OCI-LY1 (cell line): Measurements from ENCODE around the gene HIRA.

ENCODE experiments used
- H2AFZ ChIP-seq: fragments of 200-600 bp; sonication (generic), shearing (Covaris generic); 2 replicates; pipeline ENCODE4 v1.6.0; 2014; ENCODE audit warnings: antibody characterized with exemption, mild to moderate bottlenecking, low read length
- H3F3A ChIP-seq: fragments of 200-600 bp; sonication (generic), shearing (Covaris generic); 2 replicates; pipeline ENCODE4 v1.6.0; 2014; ENCODE audit warnings: mild to moderate bottlenecking, antibody characterized with exemption, low read length, moderate library complexity; ENCODE audit not compliant: insufficient read depth
- H3K27ac ChIP-seq: fragments of 200-600 bp; sonication (generic); 2 replicates; pipeline ENCODE4 v1.5.1; 2014; ENCODE audit warnings: low read length, mixed run types, mild to moderate bottlenecking, low read depth; ENCODE audit not compliant: poor library complexity, severe bottlenecking
- H3K27me3 ChIP-seq: fragments of 200-600 bp; sonication (generic); 2 replicates; pipeline ENCODE4 v1.6.0; 2014; ENCODE audit warnings: antibody characterized with exemption, mild to moderate bottlenecking, low read length, moderate library complexity; ENCODE audit not compliant: insufficient read depth
- H3K36me3 ChIP-seq: fragments of 200-600 bp; sonication (generic); 2 replicates; pipeline ENCODE4 v1.6.1; 2014; ENCODE audit warnings: mild to moderate bottlenecking, antibody characterized with exemption, low read length, moderate library complexity, mixed read lengths; ENCODE audit not compliant: insufficient read depth
- H3K4me1 ChIP-seq: fragments of 200-600 bp; sonication (generic); 2 replicates; pipeline ENCODE4 v1.5.1; 2014; ENCODE audit warnings: mild to moderate bottlenecking, low read length, moderate library complexity; ENCODE audit not compliant: insufficient read depth, severe bottlenecking
- H3K4me2 ChIP-seq: fragments of 200-600 bp; sonication (generic), shearing (Covaris generic); 2 replicates; pipeline ENCODE4 v1.6.1; 2014; ENCODE audit warnings: low read length
- H3K4me3 ChIP-seq: fragments of 200-600 bp; sonication (generic); 2 replicates; pipeline ENCODE4 v1.5.1; 2014; ENCODE audit warnings: low read length, low read depth, mild to moderate bottlenecking, mixed read lengths; ENCODE audit not compliant: poor library complexity, severe bottlenecking
- H3K79me2 ChIP-seq: fragments of 200-600 bp; shearing (Covaris generic); 2 replicates; pipeline ENCODE4 v1.6.1; 2016; ENCODE audit warnings: mixed run types, low read length, mixed read lengths; ENCODE audit not compliant: insufficient read depth
- H3K9ac ChIP-seq: fragments of 200-600 bp; sonication (generic), shearing (Covaris generic); 2 replicates; pipeline ENCODE4 v1.6.1; 2014; ENCODE audit warnings: mild to moderate bottlenecking, low read length, mixed read lengths
- H3K9me2 ChIP-seq: fragments of 200-600 bp; sonication (generic), shearing (Covaris generic); 2 replicates; pipeline ENCODE4 v1.6.1; 2014; ENCODE audit warnings: low read depth, mild to moderate bottlenecking, low read length, mixed read lengths
- H3K9me3 ChIP-seq: fragments of 200-600 bp; shearing (Covaris generic); 2 replicates; pipeline ENCODE4 v1.6.1; 2014; ENCODE audit warnings: low read length, mixed read lengths
- H4K20me1 ChIP-seq: fragments of 200-600 bp; sonication (generic), shearing (Covaris generic); 2 replicates; pipeline ENCODE4 v1.6.0; 2016; ENCODE audit warnings: mild to moderate bottlenecking, low read length; ENCODE audit not compliant: insufficient read depth
- EZH2 ChIP-seq: fragments of 200-600 bp; sonication (generic), shearing (Covaris generic); IDR thresholded peaks from 2 replicates; pipeline ENCODE4 v1.8.0; 2017; ENCODE audit warnings: borderline replicate concordance, mixed run types, mild to moderate bottlenecking, antibody characterized with exemption, low read length, moderate library complexity, mixed read lengths
- TF ChIP-seq, protein P1 (sequence below): fragments of 200-600 bp; sonication (generic), shearing (Covaris generic); IDR thresholded peaks from 2 replicates; pipeline ENCODE4 v1.5.1; 2017; ENCODE audit warnings: mild to moderate bottlenecking, antibody characterized with exemption, low read length, moderate library complexity, mixed read lengths

The HIRA gene

DNA sequence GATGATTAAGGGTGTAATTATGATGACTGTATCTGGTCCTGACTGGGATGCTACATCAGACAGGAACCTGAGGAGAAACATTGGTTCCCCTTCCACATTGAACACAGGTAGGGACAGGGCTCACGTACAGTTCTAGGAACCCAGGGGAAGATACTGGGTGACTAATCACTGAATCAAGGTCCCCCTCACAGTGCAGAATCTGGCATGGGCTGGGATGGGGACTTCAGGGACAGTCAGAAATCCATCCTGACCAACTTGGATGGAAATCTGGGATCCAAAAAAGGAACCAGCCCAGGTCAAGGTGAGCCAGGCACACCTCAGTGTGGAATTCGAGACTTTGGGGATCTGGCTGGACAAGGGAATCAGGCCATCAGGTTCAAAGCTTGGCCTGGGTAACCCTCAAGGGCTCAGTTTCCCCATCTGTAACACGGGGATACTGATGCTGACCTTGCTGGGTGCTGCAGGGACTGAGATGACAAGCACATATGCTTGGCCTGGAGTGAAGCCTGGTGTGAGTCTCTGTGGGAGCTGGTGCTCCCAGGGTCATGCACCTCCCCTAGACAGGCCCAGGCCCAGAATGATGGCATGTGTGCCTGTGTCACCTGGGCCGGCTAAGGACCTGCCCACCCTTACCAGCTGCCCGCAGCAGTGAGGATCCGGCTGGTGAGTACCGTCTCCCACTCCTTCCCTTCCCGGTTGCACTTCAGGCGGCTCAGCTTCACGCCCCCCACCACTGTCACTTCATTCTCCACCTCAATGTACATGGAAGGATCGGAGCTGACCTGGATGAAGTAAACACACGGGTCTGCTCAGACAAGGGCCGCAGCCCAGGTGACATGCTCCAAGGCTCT lies 72.6 kb downstream of the HIRA start:
- Histone ChIP-seq H3K4me3 (no peak overlapping the region), H3K9me2 (no peaks in the 10 kb centered on the region), H4K20me1 (no peaks in the 10 kb centered on the region), H3K79me2 (no peaks in the 10 kb centered on the region), H3K9ac (no peak overlapping the region), H3K9me3 (no peaks in the 10 kb centered on the region), H3K4me2 (no peak overlapping the region), H3K4me1 (peaks cover 15% of the 10 kb centered on the region), H3K27ac (no peak overlapping the region), H3K27me3 (no peaks in the 10 kb centered on the region), H2AFZ (no peak overlapping the region), H3F3A (no peaks in the 10 kb centered on the region), H3K36me3 (peaks cover 74% of the 10 kb centered on the region)
- TF ChIP-seq EZH2, result no peak
- TF ChIP-seq, protein P1, sequence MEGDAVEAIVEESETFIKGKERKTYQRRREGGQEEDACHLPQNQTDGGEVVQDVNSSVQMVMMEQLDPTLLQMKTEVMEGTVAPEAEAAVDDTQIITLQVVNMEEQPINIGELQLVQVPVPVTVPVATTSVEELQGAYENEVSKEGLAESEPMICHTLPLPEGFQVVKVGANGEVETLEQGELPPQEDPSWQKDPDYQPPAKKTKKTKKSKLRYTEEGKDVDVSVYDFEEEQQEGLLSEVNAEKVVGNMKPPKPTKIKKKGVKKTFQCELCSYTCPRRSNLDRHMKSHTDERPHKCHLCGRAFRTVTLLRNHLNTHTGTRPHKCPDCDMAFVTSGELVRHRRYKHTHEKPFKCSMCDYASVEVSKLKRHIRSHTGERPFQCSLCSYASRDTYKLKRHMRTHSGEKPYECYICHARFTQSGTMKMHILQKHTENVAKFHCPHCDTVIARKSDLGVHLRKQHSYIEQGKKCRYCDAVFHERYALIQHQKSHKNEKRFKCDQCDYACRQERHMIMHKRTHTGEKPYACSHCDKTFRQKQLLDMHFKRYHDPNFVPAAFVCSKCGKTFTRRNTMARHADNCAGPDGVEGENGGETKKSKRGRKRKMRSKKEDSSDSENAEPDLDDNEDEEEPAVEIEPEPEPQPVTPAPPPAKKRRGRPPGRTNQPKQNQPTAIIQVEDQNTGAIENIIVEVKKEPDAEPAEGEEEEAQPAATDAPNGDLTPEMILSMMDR, result no peak

DNA sequence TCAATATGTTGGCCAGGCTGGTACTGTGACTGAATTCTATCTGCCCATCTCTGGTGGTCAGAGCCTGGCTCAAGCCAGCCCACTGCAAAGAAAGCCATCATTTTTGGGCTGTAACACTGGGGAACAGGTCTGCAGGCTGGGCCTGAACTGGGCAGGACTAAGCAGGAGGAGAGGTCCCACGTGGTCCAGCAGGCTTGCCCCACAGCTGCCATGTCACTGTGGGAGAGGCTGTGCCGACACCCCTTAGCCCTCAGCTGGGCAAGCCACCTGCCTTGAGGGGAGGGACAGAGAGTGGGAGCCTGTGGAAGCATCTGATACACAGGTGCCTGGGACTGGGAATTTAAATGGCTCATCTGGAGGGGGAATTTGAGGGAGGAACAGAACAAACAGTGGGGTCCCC lies 73.3 kb downstream of the HIRA start:
- no peak for TF ChIP-seq EZH2
- TF ChIP-seq, protein P1, result no peak
- no peak overlapping the region for H3K27ac ChIP-seq
- H3K79me2 ChIP-seq, result no peaks in the 10 kb centered on the region
- H4K20me1 ChIP-seq, result no peaks in the 10 kb centered on the region
- no peak overlapping the region for H3K4me3 ChIP-seq
- H3K9me2 ChIP-seq, result no peaks in the 10 kb centered on the region
- H3K4me1 ChIP-seq, result peaks cover 15% of the 10 kb centered on the region
- peaks cover 81% of the 10 kb centered on the region for H3K36me3 ChIP-seq
- H3K27me3 ChIP-seq, result no peaks in the 10 kb centered on the region
- no peaks in the 10 kb centered on the region for H3K9me3 ChIP-seq
- no peak overlapping the region for H2AFZ ChIP-seq
- H3K9ac ChIP-seq, result no peak overlapping the region
- no peak overlapping the region for H3K4me2 ChIP-seq
- no peaks in the 10 kb centered on the region for H3F3A ChIP-seq

DNA sequence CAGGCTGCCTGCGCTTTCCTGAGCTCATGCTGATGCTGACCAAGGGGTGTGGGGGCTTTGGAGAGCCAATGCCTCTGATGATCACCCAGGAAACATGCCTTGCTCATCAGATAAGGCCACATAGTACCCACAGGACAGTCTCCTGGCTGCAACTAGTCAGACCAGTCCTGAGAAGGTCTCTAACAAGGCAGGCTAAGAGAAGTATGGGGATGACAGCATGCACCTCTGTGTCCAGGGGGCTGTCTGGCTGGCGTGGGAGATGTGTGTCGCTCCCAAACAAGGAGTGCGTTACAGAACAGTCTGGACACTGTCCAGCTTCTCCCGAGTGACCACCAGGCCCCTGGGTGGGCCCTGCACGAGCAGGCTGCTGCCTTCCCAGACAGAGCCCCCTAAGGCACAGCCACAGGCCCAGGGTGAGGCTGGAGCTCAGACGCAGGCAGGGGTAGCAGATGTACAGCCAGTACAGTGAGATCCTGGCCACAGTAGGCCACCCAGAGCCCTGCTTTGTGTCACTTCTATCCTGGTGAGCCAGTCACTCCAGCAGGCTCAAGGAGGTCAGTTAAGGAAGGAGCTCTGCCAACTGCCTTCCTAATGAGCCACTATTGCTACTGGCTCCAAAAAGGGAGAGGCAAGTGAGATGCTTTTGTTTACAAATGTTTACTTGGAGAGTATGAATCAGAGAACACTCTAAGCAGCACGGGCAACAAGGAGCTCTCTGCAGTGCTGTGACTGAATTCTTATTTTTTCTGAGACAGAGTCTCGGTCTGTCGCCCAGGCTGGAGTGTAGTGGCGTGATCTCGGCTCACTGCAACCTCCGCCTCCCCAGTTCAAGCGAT lies 74.0 kb downstream of the HIRA start:
- Histone ChIP-seq H2AFZ (no peak overlapping the region), H3K9ac (no peak overlapping the region), H3K27me3 (no peaks in the 10 kb centered on the region), H4K20me1 (no peaks in the 10 kb centered on the region), H3K27ac (no peak overlapping the region), H3K36me3 (peaks cover 86% of the 10 kb centered on the region), H3K4me1 (peaks cover 13% of the 10 kb centered on the region), H3K9me3 (no peaks in the 10 kb centered on the region), H3F3A (no peaks in the 10 kb centered on the region), H3K4me2 (no peak overlapping the region), H3K9me2 (no peaks in the 10 kb centered on the region), H3K4me3 (no peak overlapping the region), H3K79me2 (no peaks in the 10 kb centered on the region)
- TF ChIP-seq, protein P1, result no peak
- TF ChIP-seq EZH2, result no peak
